Measurements from ENCODE around the gene C9orf50.

DNA sequence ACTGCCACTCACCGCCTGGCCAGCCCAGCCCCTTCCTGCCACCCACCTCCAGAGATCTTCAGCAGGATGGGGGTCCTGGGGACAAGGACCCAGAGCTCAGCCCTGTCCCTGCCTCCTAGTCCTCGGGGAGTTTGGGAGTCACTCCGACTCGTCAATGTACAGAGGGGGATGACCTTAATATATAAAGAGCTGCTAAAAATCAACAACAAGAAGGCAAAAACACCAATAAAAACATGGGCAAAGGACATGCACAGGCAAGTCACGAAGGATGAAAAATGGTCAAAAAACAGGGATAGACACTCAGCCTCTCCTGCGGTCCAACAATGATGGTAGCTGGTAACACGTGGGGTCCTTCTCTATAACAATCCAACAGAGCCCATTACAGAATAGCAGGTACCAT, 25.8 kb upstream of the C9orf50 start:
- TF ChIP-seq, protein P1, sequence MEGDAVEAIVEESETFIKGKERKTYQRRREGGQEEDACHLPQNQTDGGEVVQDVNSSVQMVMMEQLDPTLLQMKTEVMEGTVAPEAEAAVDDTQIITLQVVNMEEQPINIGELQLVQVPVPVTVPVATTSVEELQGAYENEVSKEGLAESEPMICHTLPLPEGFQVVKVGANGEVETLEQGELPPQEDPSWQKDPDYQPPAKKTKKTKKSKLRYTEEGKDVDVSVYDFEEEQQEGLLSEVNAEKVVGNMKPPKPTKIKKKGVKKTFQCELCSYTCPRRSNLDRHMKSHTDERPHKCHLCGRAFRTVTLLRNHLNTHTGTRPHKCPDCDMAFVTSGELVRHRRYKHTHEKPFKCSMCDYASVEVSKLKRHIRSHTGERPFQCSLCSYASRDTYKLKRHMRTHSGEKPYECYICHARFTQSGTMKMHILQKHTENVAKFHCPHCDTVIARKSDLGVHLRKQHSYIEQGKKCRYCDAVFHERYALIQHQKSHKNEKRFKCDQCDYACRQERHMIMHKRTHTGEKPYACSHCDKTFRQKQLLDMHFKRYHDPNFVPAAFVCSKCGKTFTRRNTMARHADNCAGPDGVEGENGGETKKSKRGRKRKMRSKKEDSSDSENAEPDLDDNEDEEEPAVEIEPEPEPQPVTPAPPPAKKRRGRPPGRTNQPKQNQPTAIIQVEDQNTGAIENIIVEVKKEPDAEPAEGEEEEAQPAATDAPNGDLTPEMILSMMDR (conservative IDR thresholded peaks at IDR 0.05), result no peak
- TF ChIP-seq EZH2 (IDR thresholded peaks at IDR 0.05; ENCODE audit: low read depth), result no peak
